A172 (cell line): ENCODE data around the gene GPRC5B. TPM values are rescaled to one million over a fixed set of nuclear protein-coding genes. Genes with fewer than 3 reads are reported as not detected.
A peak's percentile ranks its signal among the peaks of the same experiment; 100 is the strongest.

Source experiments
- DNase-seq: peaks from one replicate; pipeline ENCODE4 v3.0.0-alpha.2; 2015; ENCODE audit warnings: low spot score
- total RNA-seq: library from RNA; depleted of rRNA; stranded (reverse); fragments of >200 nt; shearing (Covaris generic); gene quantifications from 2 replicates; pipeline ENCODE4 v1.2.3, GENCODE V29; 2014

Gene GPRC5B
- total RNA-seq, 1 experiment from 2014 or later: 23.9 TPM

DNA sequence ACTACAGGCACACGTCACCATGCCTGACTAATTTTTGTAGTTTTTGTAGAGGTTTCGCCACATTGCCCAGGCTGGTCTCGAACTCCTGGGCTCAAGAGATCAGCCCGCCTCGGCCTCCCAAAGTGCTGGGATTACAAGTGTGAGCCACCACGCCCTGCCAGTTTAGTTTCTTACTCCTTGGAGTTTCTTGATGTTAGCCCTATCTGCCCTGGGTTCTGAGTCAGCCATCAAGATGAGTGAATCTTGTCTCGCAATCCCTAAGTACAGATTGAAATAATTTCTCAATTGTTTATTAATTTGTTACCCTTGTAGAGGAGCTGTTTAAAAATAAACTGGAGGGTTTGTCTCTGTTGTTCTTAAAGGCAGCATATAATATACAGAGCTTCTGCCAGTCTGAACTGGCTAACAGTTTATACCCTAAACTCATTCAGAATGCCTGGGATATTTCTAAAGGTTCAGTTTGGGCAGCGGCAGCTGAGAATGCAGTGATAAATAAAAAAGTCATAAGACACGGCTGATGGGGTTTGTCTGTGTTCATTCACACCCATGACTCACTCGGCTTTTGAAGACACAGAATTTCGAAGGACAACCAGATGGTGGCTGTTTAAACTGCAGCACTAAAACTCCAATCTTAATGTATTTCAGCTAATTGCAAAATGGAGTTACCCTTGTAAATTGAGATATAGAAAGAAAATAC, 39.6 kb downstream of the GPRC5B start:
- DNase-seq: peak; percentile 89

DNA sequence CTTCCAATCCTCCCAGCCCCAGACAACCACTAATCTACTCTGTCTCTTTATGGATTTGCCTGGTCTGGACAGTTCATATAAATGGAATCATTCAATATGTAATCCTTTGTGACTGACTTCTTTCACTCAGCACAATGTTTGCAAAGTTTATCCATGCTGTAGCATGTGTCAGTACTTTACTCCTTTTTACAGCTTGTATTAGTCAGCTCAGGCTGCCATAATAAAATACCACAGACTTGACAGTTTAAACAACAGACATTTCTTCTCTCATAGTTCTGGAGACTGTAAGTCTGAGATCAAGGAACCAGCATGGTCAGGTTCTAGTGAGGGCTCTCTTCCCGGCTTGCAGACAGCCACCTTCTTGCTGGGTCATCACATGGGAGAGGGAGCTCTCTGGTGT, 41.3 kb downstream of the GPRC5B start:
- no peak for DNase-seq

DNA sequence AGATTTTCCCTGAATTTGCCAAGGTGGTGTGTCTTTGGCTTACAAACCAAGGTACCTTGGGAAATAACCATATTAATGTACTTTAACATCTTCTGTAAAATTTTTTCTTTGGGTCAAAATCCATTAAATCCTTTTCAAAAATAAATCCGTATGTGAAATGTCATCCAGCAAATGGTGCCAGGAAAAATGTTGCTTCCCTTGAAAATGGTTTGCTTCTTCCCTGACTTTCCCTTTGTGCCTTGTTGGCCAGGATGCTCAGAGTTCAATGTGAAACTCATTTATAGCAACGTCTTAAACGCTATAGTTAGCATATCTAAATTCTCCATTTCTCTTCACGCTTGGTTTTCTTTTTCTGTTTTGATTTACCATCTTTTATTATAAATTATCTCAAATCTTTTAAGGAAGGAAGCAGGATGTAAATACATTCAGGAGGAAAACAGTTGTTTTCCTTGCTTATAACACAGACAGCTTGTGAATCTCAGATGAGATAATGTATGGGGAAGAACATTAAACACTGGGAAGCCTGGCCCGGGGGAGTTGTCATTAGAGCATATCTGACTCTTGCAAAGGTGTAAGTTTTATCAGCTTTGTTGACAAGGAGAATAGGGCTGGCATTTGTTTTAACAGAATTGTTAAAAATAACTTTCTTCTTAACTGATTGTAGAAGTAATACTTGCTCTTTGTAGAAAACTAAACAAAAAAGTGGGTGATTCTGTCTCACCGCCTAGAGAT, 42.1 kb downstream of the GPRC5B start:
- no peak for DNase-seq

DNA sequence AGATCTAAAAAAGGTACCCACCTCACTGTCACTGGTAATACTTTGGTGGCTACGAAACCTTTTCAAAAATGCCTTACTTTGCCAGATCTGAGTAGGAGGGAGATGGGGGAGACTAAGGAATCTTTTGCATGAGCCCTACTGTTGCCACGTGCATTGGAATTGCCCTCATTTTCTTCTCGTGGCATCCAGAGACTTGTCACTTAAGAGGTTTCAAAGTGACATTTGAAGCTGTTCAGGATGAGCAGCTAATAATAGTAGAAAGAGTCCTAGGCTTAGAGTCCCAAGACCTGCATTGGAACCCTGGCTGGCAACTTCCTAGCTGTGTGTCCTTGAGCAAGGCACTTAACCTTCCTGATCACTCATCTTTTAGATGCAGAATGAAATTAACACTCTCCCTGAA, 43.5 kb downstream of the GPRC5B start:
- DNase-seq: no peak

DNA sequence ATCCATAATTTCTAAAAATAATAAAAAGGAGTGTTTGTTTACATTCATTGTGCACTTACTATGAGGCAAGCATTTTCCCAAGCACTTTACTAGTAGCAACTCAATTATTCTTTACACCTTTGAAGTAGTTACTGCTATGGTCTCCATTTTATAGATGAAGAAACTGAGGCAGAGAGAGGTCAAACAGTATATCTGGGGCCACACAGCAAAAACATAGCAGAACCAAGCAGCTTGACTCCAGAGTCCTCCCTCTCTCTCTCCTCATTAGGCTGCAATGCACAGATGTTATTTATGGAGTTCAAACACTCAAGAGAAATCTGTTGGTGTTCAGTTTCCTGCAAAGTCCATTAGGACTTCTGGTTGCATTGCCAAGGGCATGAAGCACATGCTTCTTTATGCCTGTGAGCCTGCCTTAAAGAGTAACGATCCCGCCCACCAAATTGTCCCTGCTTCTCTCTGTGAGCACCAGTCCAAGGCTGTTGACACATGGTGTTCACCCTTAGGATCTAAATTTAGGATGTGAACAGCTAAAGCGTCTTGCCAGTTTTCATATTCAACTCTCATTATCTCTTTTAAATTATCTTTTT, 44.0 kb downstream of the GPRC5B start:
- no peak for DNase-seq

DNA sequence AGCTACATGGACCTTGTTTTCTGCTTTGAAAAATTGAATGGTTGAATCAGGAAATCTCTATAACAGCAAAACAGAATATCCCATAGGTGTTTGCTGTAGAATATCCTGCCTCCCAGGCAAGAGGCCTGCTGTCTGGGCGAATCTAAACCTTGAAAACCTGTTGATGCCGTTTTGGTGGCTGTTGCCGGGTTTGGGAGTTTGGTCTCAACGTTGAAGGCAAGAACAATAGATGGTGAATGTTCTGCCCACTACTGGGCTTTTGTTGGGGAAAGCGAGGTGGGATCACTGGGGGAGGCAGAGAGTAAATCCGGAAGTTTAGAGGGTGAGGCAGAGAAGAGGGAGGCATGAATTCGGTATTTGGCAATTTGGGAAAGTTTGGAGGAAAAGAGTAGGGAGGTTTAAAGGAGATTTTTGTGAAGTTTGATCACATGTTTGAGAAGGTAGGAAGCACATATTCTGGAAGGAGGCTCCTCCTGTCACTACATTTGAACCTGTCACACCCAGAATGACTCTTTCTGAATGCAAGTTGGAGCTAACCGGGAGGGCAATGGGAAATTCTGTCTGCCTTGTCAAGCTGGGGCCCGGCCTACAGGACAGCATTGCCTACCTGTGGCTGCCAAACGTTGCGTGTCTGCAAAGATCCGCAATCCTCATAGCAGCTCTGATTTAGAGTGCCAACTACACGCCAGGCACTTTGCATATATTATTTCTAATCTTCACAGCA, 46.5 kb downstream of the GPRC5B start:
- DNase-seq: no peak

DNA sequence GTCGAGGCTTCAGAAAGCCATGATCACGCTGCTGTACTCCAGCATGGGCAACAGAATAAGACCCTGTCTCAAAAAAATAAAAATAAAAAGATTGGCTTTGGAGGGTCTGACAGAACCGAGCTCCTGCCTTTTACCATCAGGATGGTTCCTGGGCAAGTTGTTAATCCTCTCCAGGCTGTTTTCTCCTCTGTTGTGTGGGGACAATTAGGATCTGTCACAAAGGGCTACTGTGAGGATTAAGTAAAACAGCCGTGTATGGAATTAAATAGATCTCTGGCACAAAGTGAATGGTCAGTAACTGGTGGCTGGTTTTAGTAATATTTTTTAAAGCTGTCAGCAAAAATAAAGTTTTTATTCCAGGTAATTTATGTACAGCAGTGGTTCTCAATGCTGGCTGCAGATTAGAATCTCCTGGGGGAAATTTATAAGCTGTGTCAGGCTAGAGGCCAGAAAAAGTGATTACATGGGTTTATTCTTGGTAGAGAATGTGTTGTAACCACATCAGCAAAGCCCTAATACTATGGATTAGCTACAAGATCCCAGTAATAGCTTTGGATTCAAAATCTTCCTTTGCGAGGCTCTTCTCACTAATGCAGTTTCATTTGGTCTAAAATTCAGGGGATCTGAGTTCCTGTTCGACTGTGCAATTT, 47.2 kb downstream of the GPRC5B start:
- DNase-seq: no peak

DNA sequence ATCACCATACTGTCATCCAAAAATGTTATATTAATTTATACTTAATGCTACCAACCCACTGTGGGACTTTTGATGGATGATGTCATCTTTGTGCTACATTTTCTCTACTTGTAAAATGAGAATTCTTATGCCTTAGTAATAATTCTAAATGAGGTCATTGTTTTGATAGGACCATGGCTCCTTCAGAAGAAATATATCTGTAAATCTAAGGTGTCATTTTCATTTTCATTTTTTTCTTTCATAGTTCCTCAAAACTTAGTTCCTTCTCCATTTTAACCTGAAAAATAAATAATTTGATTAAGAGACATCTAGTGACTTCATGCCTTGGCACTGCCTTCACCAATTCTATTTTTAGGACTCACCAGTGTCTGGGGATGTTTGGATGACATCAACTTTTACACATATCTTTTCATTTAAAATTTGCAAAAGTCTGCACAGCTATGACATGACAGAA, 48.7 kb downstream of the GPRC5B start:
- DNase-seq: peak; percentile 75

DNA sequence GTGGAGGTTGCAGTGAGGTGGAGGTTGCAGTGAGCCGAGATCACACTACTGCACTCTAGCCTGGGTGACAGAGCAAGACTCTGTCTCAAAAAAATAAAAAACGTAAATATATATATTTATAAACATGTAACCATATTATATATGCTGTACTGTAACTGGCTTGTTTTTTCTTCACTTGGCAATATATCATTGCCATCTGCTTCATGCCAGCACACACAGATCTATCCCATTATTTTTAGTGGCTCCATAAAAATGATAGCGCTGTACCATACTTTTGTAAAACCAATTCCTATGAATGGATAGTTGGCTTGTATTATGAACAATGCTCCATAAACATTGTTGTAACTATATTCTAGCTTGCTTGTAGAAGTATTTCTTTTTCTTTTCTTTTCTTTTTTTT, 49.5 kb downstream of the GPRC5B start:
- DNase-seq: no peak

DNA sequence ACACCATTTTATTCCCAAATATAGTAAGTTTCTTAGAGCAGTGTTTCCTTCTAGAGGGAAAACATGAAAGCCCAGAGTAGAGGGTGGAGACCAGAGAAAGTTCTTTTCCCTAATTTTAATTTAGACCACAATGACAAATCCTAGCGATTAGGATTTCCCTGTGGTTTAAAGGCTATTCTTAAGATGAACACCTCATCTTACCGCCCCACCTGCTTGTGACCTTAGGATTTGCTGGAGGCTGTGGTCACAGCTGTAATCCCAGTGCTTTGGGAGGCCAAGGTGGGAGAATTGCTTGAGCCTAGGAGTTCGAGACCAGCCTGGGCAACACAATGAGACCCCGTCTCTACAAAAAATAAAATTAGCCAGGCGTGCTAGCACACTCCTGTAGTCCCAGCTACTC, 51.1 kb downstream of the GPRC5B start:
- no peak for DNase-seq

DNA sequence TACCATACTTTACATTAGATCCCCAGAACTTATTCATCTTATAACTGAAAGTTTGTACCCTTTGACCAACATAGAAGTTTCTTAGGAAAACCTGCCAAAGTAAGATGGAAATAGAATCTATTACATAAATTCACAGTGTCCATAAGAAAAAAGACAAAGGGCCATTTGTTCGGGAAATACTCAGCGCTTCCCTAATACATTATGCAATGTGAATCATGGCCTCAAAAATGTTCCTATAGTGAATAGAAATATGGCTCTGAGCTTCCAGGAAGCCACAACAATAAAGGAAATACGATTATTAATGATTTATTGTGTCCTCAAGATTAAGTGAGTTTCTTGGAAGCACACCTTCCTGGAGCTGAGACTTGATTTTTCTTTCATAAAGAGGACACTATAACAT, 51.5 kb downstream of the GPRC5B start:
- no peak for DNase-seq

DNA sequence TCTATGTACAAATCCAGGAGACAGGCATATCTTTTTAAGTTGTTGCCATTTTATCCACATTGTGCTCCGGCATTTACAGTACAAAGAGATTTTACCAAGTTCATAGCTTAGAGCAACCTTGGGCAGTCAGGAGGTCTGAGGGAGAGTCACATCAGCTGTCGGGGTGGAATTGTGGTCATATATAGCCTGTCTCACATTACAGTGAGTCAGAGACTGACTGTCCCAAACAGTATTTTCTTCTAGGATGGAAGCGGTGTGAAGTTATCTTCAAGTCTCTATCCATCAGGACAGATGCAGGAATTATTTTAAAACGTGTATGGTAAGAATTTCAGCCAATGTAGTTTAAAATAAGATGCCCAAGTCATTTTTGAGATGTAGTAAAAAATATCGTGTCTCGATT, 53.0 kb downstream of the GPRC5B start:
- DNase-seq: peak; percentile 91

DNA sequence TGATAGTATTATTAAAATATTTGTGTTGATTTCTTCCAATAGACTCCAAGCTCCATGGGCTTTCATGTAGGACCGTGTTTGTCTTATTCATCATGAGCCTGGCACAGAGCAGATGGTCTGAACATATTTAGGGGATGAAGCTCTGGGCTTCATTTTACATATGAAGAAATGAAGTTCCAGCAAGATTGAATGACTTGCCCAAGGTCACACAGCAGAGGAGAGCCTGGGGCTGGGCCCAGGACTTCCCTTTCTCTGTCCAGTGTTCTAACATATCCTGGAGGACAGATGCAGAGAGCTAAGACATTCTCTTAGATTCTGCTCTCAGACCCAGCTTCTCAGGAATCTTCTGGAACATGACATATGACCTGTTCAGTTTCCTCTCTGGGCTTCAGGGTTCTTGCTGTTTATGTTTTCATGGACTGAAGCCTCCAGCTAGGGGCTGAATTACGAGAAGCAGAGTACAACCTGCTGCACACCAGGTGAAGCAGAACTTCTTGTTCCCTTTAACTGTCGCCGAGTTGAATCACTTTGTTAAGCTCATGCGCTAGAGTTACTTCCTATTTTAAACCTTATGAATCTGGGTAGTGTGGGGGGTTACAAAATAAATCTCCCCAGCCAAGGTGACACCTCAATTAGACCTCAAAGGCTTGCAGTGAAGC, 53.6 kb downstream of the GPRC5B start:
- no peak for DNase-seq

DNA sequence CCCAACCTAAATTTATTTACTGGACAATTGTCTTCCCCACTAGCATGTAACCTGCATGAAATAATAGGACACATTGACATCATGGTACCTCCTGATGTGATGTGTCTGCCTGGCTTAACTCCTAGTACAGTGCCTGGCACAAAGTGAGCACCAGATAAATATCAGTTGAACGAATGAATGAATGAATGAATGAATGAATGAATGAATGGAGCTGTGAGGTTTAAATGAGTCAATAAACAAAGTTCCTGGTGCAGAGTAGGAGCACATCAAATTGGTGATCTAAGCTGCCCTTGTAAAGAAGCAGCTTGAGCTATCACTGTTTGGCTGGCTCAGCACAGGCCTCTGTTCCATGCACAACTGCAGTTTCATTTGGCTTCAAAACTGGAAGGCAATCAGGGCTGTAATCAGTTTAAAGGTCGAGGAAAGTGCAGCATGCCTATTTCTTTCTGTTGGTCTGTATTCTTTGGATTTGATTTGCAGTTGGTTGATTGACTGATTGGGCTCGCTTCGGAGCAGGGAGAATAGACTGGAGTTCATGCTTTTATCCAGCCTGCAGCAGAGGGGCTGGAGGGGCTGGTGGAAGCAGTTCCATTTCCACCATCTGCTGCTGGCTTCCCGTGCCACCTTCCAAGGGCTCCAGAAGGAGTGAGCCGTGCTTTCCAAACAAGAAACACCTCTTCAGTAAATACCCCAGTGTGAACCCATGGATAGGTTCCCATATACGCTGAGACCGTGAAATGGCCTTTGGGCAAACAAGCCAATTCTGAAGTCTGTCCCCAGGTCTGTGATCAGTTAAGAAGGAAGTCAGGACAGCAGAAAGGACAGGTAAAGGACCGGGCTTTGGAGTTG, 54.6 kb downstream of the GPRC5B start:
- no peak for DNase-seq

DNA sequence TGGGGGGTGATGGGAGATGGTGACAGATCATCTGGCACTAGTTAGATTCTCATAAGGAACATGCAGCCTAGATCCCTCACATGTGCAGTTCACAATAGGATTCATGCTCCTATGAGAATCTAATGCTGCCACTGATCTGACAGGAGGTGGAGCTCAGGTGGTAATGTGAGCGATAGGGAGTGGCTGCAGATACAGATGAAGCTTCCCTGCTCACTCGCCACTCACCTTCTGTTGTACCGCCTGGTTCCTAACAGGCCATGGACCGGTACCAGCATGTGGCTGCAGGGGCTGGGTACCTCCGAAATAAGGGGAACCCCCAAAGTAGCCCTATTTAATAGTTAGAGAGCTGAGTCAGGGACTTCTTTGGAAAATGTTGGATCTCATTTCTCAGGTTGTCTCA, 60.4 kb downstream of the GPRC5B start:
- no peak for DNase-seq

DNA sequence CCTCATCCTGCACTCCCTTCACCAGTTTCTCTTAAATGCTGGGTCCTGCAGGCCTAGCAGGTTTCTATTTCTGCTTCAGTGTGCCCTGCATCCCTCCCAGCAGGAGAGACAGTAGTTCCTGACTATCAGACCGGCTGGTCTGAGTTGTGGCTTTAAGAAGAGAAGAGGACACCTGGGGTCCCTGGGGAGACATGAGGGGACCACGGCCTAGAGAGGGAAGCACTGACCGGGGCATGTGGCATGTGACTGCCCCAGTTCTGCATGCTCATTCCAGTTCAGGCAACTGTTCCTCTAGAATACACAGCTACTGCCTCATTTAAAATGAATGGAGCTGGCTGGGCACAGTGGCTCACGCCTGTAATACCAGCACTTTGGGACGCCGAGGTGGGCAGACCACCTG, 61.3 kb downstream of the GPRC5B start:
- DNase-seq: no peak

DNA sequence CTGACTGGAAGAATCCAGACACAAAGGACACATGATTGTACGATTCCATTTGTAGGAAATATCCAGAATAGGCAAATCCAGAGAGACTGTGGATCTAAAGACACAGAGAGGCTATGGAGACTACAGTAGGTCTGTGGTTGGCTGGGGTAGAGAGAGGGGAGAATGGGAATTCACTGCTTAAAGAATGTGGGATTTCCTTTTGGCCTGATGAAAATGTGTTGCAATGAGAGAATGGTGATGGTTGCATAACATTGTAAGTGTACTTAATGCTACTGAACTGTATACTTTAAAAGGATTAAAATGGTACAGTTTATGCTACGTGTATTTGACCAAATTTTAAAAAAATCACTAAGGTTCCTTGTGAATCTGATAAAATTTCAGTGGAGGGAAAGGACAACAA, 62.1 kb downstream of the GPRC5B start:
- DNase-seq: no peak

DNA sequence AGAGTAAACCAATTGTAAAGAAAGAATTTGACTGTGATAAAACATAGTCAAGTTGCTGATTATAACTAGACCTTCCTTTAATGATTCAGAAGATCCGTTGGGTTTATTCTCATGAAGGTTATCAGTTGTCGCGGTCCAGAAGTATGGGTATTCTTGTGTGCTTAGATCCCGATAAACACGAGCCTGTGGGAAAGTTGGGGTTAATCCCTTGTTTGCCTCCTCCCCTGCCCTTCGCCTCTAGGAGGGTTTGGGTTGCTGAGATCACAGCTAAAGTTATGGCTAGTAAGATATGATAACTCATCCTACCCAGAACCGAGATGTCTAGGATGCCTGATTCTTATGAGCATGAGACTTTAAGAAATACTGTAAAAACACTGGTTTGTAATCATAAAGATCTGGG, 66.8 kb downstream of the GPRC5B start:
- DNase-seq: no peak

DNA sequence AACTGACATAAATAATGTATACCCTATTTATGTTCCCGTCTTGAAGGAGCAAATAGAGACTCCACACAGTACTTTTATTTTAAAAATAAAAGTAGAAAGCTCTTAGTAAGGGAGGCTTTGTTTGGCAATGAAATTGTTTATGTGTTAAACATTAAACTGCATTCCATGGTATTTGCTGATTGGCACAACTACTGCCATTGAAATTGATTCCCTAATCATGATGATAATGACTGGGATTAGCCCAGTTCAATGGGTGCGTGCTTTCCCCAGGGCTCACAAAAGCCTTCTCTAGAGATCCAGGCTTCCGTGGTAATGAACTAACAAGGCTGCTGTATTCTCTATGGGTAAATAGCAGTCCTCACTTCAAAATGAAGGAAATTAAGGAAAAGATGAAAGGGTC, 67.5 kb downstream of the GPRC5B start:
- DNase-seq: no peak

DNA sequence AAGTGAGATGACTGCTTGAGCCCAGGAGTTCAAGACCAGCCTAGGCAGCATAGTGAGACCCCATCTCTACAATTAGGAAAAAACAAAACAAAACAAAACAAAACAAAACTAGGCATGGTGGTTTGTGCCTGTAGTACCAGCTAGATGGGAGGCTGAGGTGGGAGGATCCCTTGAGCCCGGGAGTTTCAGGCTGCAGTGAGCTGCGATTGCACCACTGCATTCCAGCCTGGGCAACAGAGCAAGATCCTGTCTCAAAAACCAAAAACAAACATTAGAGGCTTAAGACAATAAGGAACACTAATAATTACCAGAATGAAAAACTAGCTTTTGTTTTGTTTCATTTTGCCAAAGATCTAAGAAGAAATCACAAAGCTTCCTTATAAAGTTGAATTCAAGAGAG, 69.2 kb downstream of the GPRC5B start:
- no peak for DNase-seq

DNA sequence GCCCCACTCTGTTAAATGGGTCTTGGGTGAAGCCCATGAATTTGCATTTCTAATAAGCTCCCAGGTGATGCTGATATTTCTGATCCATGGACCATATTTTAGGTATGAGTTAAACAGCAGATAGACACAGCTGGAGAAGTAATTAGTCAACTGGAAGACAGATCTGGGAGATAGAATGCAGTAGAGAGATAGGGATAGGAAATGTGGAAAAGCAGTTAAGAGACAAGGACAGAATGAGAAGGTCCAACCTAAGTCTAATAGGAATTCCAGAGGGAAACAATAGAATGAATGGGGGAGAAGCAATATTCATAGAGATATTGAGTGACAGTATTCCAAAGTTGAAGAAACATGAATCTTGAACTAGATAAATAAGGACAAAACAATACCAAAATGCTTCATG, 71.7 kb downstream of the GPRC5B start:
- no peak for DNase-seq
